LNCaP clone FGC (cell line): ENCODE data around the gene SAXO1.

Source experiments
- DNase-seq: peaks from one replicate; pipeline ENCODE4 v3.0.0-alpha.2; 2011; ENCODE audit warnings: low read depth
- H3K4me3 ChIP-seq: 2 replicates; pipeline ENCODE4 v1.5.1; 2011; ENCODE audit warnings: mild to moderate bottlenecking, low read depth, low read length, control low read depth
- TF ChIP-seq, protein P1 (sequence below): IDR thresholded peaks from 2 replicates; pipeline ENCODE4 v1.5.1; 2012; ENCODE audit warnings: mild to moderate bottlenecking; ENCODE audit not compliant: control insufficient read depth, insufficient read depth; ENCODE audit errors: extremely low read depth

SAXO1 gene

DNA sequence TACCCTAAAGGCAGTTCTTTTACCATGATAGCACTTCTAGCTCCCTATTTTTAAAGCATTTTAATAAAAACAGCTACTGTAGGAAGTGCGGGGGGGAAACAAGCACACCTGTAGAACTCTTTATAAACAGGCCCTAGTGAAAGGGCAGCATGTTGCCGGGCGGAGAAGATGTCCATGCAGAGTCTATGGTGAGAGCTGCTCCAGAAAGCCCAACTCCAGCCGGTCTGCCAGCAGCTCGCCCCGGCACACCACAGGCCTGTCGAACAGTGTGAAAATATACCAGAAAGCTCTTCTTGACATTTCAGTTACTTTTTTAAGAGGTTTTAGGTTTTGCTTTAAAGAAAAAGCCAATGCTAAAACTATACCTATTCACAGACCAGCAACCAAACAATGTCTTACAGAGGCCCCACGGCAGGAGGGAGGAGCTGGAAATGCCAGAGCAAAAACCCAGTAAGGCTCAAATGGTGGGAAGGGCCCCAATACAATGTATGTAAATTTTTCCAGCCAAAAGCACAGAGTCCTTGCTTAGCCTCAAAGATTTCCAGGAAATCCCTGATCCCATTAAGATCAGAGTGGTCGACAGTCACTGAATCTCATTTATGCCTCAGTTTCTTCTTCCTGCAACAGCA lies 121.2 kb downstream of the SAXO1 start:
- TF ChIP-seq, protein P1, sequence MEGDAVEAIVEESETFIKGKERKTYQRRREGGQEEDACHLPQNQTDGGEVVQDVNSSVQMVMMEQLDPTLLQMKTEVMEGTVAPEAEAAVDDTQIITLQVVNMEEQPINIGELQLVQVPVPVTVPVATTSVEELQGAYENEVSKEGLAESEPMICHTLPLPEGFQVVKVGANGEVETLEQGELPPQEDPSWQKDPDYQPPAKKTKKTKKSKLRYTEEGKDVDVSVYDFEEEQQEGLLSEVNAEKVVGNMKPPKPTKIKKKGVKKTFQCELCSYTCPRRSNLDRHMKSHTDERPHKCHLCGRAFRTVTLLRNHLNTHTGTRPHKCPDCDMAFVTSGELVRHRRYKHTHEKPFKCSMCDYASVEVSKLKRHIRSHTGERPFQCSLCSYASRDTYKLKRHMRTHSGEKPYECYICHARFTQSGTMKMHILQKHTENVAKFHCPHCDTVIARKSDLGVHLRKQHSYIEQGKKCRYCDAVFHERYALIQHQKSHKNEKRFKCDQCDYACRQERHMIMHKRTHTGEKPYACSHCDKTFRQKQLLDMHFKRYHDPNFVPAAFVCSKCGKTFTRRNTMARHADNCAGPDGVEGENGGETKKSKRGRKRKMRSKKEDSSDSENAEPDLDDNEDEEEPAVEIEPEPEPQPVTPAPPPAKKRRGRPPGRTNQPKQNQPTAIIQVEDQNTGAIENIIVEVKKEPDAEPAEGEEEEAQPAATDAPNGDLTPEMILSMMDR = no peak
- no peak overlapping the region for H3K4me3 ChIP-seq
- DNase-seq = no peak

DNA sequence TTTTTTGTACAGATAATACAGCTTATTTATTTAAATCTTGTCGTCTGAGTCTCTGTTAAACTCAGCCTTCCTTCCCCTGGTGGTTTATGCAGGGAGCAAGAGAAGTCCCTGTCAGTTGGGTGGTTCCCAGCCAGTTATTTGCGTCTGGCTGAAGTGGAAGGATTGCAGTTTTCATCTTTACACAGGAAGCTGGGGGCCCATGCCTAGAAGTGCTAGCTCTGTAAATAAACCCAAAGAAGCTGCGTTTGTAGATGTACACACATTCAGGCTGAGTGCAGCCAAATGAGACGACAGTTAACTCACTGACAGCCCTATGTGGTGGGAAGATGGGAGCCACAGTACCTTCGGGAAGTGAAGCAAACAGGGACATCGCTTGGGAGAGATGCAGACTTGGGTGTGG lies 122.1 kb downstream of the SAXO1 start:
- DNase-seq = no peak
- TF ChIP-seq, protein P1 = no peak
- H3K4me3 ChIP-seq = no peak overlapping the region

DNA sequence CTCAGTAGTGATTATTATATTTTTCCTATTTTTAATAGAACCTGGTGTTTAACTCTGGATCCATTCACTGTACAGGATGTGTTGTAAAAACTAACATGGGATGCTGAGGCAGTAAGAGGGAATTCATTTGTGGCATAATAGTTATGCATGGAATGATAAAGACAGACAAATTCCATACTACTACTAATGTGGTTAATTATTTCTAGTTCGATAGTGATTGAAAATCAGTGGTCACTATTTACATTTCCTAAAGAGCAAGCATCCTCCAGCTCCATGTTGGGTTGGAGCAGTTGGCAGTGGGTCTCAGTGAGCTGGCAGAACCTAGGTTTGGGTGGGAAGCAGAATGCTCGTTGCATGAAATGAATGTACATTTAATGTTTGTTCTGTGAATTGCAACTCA lies 122.6 kb downstream of the SAXO1 start:
- TF ChIP-seq, protein P1 = no peak
- no peak for DNase-seq
- no peak overlapping the region for H3K4me3 ChIP-seq

DNA sequence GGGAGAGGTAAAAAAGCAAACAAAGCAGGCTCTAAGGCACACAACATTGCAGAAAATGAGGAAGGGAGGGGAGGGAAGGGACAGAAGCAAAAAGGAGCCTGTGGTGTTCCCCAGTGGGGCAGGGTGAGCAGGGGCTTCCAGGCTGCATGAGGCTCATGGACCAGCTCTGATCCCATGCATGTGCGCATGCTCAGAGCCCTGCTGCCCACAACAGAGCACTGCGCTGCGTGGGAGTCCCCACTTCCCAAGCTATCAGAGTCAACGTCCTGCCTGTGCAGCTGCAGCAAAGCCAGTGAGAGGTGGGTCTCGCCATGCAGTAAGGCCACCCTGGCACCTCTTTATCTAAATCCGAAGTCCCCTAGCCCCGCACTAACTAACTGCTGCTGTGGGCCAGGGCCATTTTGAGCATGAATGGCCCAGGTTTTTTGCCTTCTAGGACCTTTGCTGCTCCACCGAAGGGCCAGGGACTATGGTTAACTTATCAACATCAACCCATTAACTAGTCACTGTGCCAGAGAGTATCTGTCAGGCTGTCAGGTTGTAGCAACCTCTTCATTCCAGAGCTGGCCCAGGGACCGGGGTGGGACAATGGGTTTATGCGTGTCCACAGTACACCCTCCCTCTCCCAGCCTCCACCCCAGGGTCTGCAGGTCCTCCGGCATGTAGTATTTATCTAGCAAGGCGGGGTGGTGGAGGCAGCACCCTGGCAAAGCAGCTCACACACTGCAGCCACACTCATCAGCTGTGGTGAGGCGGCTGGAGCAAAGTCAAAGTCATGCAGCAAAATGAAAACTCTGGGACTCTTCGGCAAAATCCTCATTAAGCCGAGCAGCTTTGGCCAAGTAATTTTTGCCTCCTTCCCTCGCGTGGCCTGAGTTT lies 123.6 kb downstream of the SAXO1 start:
- no peak for DNase-seq
- H3K4me3 ChIP-seq = no peak overlapping the region
- TF ChIP-seq, protein P1 = no peak

DNA sequence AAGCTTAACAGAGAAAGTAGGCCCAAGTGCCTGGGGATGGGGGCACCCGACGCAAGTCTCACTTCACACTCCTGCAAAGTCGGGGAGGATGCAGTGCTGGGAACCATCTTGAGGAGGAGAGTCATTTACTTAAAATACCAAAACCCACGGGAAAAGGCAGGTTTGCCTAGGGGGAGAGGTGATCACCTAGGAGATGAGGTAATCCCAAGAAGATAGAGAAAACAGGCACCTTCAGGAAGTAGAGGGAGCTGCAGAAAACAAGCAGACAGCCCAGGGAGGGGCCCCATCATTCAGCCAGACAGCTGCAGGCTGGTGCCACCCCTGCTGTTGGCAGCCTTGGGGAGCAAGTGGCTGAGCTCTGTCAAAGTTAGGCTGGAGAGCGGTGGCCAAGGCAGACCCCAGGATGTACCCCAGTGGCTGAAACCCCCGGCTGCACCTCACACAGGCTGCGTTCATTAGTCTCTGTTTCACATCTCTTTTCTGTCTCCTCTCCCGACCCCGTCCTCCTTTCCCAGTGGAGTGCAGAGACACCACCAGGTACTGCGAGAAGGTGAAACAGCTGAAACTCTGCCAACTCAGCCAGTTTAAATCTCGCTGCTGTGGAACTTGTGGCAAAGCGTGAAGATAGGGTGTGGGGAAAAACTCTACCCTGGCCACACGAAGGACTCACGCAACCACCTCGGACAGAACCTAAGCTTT lies 124.9 kb downstream of the SAXO1 start:
- no peak overlapping the region for H3K4me3 ChIP-seq
- TF ChIP-seq, protein P1 = no peak
- no peak for DNase-seq

DNA sequence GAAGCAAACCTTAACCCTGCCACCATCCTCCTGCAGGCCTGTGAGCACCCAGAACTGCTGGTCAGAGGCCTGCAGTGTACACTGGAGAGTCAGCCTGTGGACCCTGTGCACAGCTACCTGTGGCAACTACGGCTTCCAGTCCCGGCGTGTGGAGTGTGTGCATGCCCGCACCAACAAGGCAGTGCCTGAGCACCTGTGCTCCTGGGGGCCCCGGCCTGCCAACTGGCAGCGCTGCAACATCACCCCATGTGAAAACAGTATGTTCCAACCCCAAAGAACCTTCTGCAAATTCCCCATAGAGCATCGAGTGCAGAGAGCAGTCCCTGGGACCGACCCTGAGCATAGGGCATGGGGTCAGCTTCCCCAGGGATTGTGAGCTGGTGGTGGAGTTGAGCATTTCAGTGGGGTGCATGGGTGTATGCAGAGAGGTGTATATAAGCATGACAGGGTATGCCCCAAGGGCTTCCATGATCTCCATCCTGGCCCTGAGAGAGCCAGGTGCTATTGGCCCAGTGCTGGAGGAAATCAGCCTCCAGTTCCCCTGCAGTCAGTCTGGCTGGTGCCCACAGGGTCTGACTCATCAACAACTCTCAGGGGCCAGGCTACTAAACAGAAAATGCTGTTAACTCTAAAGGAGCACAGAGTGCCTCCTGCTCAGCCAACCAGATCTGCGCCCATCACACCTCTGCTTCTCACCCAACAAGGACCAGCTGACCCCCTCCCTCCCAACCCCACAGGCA lies 126.2 kb downstream of the SAXO1 start:
- TF ChIP-seq, protein P1 = no peak
- no peak overlapping the region for H3K4me3 ChIP-seq
- DNase-seq = no peak
